KMS-11 (cell line): ENCODE results near the gene IL10.

Experiments
- H2AFZ ChIP-seq: fragments of 200-600 bp; sonication (generic); 2 replicates; pipeline ENCODE4 v1.6.1; 2016; ENCODE audit warnings: antibody characterized with exemption, mixed run types, low read depth
- H3K27ac ChIP-seq: fragments of 200-600 bp; sonication (generic); 2 replicates; pipeline ENCODE4 v1.6.1; 2016; ENCODE audit warnings: mild to moderate bottlenecking, mixed run types
- H3K27me3 ChIP-seq: fragments of 200-600 bp; sonication (generic); 2 replicates; pipeline ENCODE4 v1.6.1; 2017; ENCODE audit warnings: mild to moderate bottlenecking, low read depth, mixed run types, moderate library complexity; ENCODE audit not compliant: insufficient read depth
- H3K36me3 ChIP-seq: fragments of 200-600 bp; sonication (generic); 2 replicates; pipeline ENCODE4 v1.6.1; 2017; ENCODE audit warnings: mild to moderate bottlenecking, mixed run types; ENCODE audit not compliant: insufficient read depth
- H3K4me1 ChIP-seq: fragments of 200-600 bp; sonication (generic); 2 replicates; pipeline ENCODE4 v1.6.1; 2016; ENCODE audit warnings: mild to moderate bottlenecking, low read depth, mixed run types; ENCODE audit not compliant: poor library complexity, severe bottlenecking
- H3K4me2 ChIP-seq: fragments of 200-600 bp; sonication (generic); 2 replicates; pipeline ENCODE4 v1.7.0; 2016; ENCODE audit warnings: mild to moderate bottlenecking, mixed run types
- H3K4me3 ChIP-seq: fragments of 200-600 bp; sonication (generic); IDR thresholded peaks from 2 replicates; pipeline ENCODE4 v1.6.1; 2017; ENCODE audit warnings: low read depth, low read length, mixed read lengths; ENCODE audit not compliant: insufficient read depth
- H3K79me2 ChIP-seq: fragments of 200-600 bp; sonication (generic); 2 replicates; pipeline ENCODE4 v1.6.1; 2016; ENCODE audit warnings: low read depth, mixed run types; ENCODE audit not compliant: insufficient read depth
- H3K9ac ChIP-seq: fragments of 200-600 bp; sonication (generic); 2 replicates; pipeline ENCODE4 v1.6.1; 2016; ENCODE audit warnings: mild to moderate bottlenecking, mixed run types
- H4K20me1 ChIP-seq: fragments of 200-600 bp; sonication (generic); 2 replicates; pipeline ENCODE4 v1.6.1; 2016; ENCODE audit warnings: mild to moderate bottlenecking, mixed run types; ENCODE audit not compliant: insufficient read depth
- TF ChIP-seq, protein P1 (sequence below): fragments of 200-600 bp; sonication (generic); conservative IDR thresholded peaks from 2 replicates; pipeline ENCODE4 v1.6.1; 2017; ENCODE audit warnings: low read depth, mild to moderate bottlenecking, antibody characterized with exemption, low read length, moderate library complexity, mixed read lengths

Gene IL10

DNA sequence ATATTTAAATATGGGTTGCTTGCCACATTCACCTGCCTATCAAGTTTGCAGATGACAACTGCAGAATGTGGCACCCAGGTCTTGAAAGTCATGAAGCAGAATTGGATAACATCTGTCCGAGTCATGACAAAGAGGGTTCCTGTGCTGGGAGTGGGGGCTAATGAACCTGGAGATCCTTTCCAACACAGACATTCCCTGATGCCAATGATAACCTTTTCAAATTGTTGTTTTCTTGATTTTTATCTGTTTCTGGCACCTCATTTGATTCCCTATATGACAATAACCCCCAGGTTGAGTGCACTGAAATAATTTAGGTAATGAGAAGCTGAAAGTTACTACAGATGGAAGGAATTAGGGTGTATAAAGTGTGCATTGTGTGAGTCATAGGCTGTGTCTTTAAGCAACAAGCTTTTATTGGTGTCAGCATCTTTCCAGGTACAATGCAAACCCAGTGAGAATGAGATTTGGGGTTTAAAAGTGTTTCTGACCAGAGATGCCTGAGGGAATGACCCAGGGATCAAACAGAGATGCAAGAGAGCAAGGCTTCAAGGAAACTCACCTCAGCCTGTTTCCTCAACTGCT, 32.0 kb upstream of the IL10 start:
- peak overlapping the region; percentile 78 for H3K4me2 ChIP-seq
- peak overlapping the region; percentile 1; the same call in 1 of the 2 replicates for H2AFZ ChIP-seq
- TF ChIP-seq, protein P1, sequence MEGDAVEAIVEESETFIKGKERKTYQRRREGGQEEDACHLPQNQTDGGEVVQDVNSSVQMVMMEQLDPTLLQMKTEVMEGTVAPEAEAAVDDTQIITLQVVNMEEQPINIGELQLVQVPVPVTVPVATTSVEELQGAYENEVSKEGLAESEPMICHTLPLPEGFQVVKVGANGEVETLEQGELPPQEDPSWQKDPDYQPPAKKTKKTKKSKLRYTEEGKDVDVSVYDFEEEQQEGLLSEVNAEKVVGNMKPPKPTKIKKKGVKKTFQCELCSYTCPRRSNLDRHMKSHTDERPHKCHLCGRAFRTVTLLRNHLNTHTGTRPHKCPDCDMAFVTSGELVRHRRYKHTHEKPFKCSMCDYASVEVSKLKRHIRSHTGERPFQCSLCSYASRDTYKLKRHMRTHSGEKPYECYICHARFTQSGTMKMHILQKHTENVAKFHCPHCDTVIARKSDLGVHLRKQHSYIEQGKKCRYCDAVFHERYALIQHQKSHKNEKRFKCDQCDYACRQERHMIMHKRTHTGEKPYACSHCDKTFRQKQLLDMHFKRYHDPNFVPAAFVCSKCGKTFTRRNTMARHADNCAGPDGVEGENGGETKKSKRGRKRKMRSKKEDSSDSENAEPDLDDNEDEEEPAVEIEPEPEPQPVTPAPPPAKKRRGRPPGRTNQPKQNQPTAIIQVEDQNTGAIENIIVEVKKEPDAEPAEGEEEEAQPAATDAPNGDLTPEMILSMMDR, result no peak
- peak overlapping the region; percentile 58; the same call in 1 of the 2 replicates for H3K9ac ChIP-seq
- peak overlapping the region; percentile 94 for H3K27ac ChIP-seq
- no peaks in the 10 kb centered on the region for H4K20me1 ChIP-seq
- H3K4me1 ChIP-seq, result peaks cover 99% of the 10 kb centered on the region
- H3K79me2 ChIP-seq, result no peaks in the 10 kb centered on the region
- peak overlapping the region; percentile 16 for H3K4me3 ChIP-seq
- H3K36me3 ChIP-seq, result no peaks in the 10 kb centered on the region
- H3K27me3 ChIP-seq, result no peaks in the 10 kb centered on the region

DNA sequence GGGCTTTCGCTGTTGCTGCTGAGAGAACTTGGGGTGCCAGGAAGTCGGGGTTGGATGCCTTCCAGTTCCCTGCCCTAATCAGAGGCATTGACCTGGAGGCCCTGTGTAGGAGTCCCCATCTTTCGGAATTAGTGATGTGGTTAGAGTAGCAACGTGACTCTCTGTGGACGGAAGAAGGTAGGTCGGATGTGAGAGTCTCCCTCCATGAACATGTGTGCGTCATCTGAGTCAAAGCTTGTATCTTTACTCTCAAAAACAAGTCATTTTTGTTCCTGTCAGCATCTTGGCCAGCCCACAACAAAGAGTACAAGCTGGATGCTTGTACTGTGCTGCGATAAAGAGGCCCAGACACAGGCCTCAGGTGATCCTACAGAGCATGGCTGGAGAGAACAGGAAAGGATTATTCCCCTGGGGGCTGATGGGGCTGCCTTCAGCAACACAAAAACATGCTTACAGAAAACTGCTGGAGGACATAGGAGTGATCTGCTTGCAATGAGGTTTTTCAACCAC, 31.0 kb upstream of the IL10 start:
- no peaks in the 10 kb centered on the region for H3K27me3 ChIP-seq
- H3K27ac ChIP-seq, result peak overlapping the region; percentile 94
- H2AFZ ChIP-seq, result peak overlapping the region; percentile 1; the same call in 1 of the 2 replicates
- H3K9ac ChIP-seq, result peak overlapping the region; percentile 58
- peak overlapping the region; percentile 78 for H3K4me2 ChIP-seq
- no peaks in the 10 kb centered on the region for H4K20me1 ChIP-seq
- TF ChIP-seq, protein P1, result no peak
- no peaks in the 10 kb centered on the region for H3K79me2 ChIP-seq
- H3K4me3 ChIP-seq, result peak overlapping the region; percentile 87
- peaks cover 99% of the 10 kb centered on the region for H3K4me1 ChIP-seq
- H3K36me3 ChIP-seq, result no peaks in the 10 kb centered on the region

DNA sequence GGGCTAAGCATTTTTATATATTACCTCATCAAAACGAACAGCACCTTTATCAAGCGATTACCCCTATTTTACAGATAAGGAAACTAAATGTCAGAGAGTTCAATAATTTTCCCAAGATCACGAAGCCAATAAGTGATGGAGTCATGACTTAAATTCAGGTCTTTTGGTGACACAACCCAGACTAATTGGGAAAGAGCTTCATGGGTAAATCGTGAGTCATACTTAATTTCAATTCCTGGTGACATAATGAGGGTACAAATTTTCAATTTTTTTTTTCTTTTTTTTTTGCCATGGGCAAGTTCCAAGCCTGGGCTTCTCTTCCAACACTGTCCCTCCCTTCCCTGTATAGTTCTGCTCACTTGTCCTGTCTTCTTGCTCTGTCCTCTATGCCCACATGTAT, 30.1 kb upstream of the IL10 start:
- Histone ChIP-seq H4K20me1 (no peaks in the 10 kb centered on the region), H3K27ac (peak overlapping the region; percentile 94), H3K4me3 (peak overlapping the region; percentile 87), H3K36me3 (no peaks in the 10 kb centered on the region), H3K27me3 (no peaks in the 10 kb centered on the region), H3K4me1 (peaks cover 99% of the 10 kb centered on the region), H2AFZ (no peak overlapping the region), H3K4me2 (peak overlapping the region; percentile 55), H3K9ac (peak overlapping the region; percentile 58; the same call in 1 of the 2 replicates), H3K79me2 (no peaks in the 10 kb centered on the region)
- TF ChIP-seq, protein P1, result no peak

DNA sequence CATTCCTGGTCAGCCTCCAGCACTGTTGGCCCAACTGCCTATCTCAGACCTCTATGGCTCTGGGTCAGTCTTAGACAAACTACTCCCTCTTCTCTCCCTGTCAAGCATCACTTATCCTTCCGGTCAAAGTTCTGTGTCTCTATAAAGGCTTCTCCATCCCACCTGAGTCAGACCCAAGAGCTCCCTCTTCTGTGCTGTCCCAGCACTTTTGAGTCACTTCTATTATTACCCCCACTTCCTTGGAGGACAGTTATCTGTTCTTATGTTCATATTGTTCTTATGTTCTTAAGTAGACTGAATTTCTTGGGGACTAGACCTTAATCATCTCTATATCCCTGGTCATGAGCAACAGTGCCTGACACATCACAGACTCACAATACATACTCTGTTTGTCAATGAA, 29.2 kb upstream of the IL10 start:
- H3K36me3 ChIP-seq, result no peaks in the 10 kb centered on the region
- H3K9ac ChIP-seq, result no peak overlapping the region
- H3K79me2 ChIP-seq, result no peaks in the 10 kb centered on the region
- H3K27me3 ChIP-seq, result no peaks in the 10 kb centered on the region
- H3K4me2 ChIP-seq, result peak overlapping the region; percentile 19; the same call in 1 of the 2 replicates
- no peaks in the 10 kb centered on the region for H4K20me1 ChIP-seq
- peaks cover 99% of the 10 kb centered on the region for H3K4me1 ChIP-seq
- no peak overlapping the region for H3K4me3 ChIP-seq
- no peak overlapping the region for H2AFZ ChIP-seq
- H3K27ac ChIP-seq, result peak overlapping the region; percentile 1; the same call in 1 of the 2 replicates
- TF ChIP-seq, protein P1, result peak; percentile 42
